HG03175 (cell line): ENCODE data around the gene AGAP3.

Experiments used
- ATAC-seq: cut with Tn5 transposase; IDR thresholded peaks from one replicate; pipeline ENCODE4 v1.9.1; 2021; ENCODE audit warnings: mild to moderate bottlenecking, moderate library complexity; ENCODE audit not compliant: unreplicated experiment

The AGAP3 gene

GRCh38 chr7:151179287-151179860 lies 93.1 kb downstream of the AGAP3 start:
- ATAC-seq: no peak

GRCh38 chr7:151179946-151180345 lies 93.7 kb downstream of the AGAP3 start:
- ATAC-seq: no peak

- no peak for ATAC-seq
These were observed 94.7 kb downstream of the AGAP3 start for GRCh38 chr7:151181011-151181431.

- no peak for ATAC-seq
These were observed 99.7 kb downstream of the AGAP3 start for GRCh38 chr7:151185762-151186639.

- no peak for ATAC-seq
These were observed 100.5 kb downstream of the AGAP3 start, which contains the start of gene ASB10 for GRCh38 chr7:151186640-151187408. Gene ASB10, minus strand, starts transcription at chr7:151187250. Its CDS starts 120 bp downstream, at chr7:151187130.

GRCh38 chr7:151187409-151188251 lies 101.4 kb downstream of the AGAP3 start:
- ATAC-seq: no peak

- ATAC-seq: no peak
These were observed 101.9 kb downstream of the AGAP3 start for GRCh38 chr7:151188252-151188542.

GRCh38 chr7:151189038-151189437 lies 102.8 kb downstream of the AGAP3 start:
- no peak for ATAC-seq

- ATAC-seq: no peak
These were observed 105.3 kb downstream of the AGAP3 start for GRCh38 chr7:151191544-151191943.

GRCh38 chr7:151192002-151192539 lies 105.8 kb downstream of the AGAP3 start:
- ATAC-seq: no peak

- ATAC-seq: no peak
These were observed 107.1 kb downstream of the AGAP3 start for GRCh38 chr7:151193203-151193978.
